ENCODE results near the gene ZNG1E. TPM values are rescaled to one million over a fixed set of nuclear protein-coding genes. Genes with fewer than 3 reads are reported as not detected.
"Not testable (repeated sequence)": the region's sequence is repeated elsewhere in the genome, so short reads cannot be mapped to it uniquely, and the experiment has no call there.

The ZNG1E gene
- 17.5 TPM for total RNA-seq
- long read RNA-seq, partial matches to known transcripts: 0 of 8 reads
- long read RNA-seq, other reads (novel, unspliced or antisense): 2 of 8 reads

DNA sequence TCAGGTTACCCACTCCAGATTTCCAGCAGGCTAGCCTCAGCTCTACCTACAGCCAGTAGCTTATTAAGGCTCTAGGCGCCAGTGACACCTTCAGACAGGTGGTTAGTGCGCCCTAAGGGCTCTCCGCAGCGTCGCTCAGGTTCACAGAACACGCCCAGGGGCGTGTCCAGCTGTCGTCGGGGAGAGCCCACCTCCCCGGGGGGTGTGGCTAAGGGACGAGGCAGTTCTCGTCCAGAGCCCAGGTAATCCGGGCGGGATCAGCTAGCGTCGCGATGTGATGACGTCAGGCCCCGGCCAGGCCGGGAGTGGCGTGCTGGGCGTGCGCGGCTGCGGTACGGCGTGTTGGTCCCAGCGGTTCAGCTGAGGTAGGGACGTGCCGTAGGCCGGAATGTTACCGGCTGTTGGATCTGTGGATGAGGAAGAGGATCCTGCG lies at the start of gene ZNG1E:
Gene ZNG1E, plus strand, starts transcription at position 340 of the 433 bp plus-strand sequence. Its CDS starts 49 bp downstream, at position 389.
- intact Hi-C loops (cut with DNase I): not testable (repeated sequence)

GRCh38 chr9:65673579-65673978 lies 2.1 kb upstream of the ZNG1E start:
- DNase-seq (ENCODE audit: missing footprints); intact Hi-C loops (cut with DNase I); ATAC-seq: not testable (repeated sequence)

More for the DNA sequence above, at the start of gene ZNG1E:
- peak; percentile 70 for DNase-seq (ENCODE audit: missing footprints)
- ATAC-seq: not testable (repeated sequence)

DNA sequence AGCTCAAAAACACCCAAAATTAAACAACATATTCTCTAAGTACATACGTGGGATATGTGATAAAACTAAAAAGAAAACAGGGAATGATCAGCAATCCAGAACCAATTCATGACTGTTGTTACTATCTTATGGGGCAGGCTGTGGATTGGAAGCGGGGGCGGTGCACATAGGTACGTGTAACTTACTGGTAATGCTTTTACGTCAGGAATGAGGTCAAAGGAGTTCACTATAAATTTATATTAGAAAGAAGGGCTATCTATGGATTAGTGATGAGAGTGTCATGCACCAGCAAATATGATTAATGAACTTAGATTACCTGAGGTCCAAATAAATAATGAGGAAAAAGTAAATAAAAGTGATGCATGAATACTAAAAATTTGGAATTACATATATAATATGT lies 710 bp upstream of the ZNG1E start:
- intact Hi-C loops (cut with DNase I); ATAC-seq; DNase-seq (ENCODE audit: missing footprints): not testable (repeated sequence)

DNA sequence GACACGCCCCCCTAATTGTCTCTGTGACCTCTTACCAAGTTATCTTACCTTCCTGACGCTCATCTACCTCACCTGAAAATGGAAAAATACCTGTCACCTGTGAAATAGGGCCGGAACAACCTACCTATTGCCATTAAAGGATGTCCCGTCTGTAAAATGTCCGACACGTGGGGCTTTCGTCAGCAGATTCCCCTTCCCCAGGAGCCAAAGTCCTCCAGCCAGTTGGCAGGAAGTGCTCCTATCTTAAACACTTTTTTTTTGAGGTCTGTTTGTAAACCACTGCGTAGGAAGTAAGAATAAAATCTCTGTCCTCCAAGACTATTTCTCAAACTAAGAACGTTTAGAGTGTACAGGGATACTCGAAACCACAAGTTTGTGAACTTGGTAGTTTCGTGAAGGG lies 661 bp downstream of the ZNG1E start:
- intact Hi-C loops (cut with DNase I); DNase-seq (ENCODE audit: missing footprints); ATAC-seq: not testable (repeated sequence)

DNA sequence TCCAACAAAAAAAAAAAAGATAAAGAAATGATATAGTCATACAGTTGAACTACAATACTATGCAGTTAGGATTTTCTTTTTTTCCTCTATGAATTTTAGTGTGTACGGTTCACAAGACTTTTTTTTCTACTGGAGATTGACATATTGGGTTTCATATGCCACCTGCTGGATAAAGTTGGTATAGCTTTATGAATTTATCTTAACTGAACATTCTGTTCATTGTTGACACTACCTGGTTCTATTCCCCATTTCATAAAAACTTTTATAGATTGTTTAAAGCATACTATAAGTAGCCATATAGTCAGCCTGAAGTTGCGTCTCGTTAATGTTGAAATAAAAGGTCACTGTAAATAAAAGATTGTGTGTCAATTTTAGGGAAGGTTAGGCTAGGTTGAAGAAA lies 2.8 kb downstream of the ZNG1E start:
- intact Hi-C loops (cut with DNase I); ATAC-seq; DNase-seq (ENCODE audit: missing footprints): not testable (repeated sequence)

GRCh38 chr9:65703550-65703949 lies 27.8 kb downstream of the ZNG1E start:
- DNase-seq (ENCODE audit: missing footprints); intact Hi-C loops (cut with DNase I); ATAC-seq: not testable (repeated sequence)

DNA sequence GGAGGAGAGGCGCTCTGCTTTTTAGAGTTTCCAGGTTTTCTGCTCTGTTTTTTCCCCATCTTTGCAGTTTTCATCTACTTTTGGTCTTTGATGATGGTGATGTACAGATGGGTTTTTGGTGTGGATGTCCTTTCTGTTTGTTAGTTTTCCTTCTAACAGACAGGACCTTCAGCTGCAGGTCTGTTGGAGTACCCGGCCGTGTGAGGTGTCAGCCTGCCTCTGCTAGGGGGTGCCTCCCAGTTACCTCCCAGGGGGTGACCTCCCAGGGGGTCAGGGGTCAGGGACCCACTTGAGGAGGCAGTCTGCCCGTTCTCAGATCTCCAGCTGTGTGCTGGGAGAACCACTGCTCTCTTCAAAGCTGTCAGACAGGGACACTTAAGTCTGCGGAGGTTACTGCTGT lies 38.7 kb downstream of the ZNG1E start:
- intact Hi-C loops (cut with DNase I); DNase-seq (ENCODE audit: missing footprints); ATAC-seq: not testable (repeated sequence)

DNA sequence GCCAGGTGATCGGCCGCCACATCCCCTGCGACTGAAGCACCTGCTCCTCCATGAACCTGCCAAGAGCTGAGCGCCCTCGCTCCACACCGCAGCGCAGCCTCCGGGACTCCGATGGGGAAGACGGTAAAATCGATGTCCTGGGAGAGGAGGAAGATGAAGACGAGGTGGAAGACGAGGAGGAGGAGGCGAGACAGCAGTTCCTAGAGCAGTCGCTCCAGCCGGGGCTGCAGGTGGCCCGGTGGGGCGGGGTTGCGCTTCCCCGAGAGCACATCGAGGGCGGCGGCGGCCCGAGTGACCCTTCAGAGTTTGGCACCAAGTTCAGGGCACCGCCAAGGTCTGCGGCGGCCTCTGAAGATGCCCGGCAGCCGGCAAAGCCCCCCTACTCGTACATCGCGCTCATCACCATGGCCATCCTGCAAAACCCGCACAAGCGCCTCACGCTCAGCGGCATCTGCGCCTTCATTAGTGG lies 61.4 kb downstream of the ZNG1E start, which contains the start of gene FOXD4L4:
Gene FOXD4L4, plus strand, starts transcription at position 51 of the 469 bp plus-strand sequence. Its CDS starts 0 bp downstream, at position 51.
- intact Hi-C loops (cut with DNase I); ATAC-seq: not testable (repeated sequence)
- peak; percentile 51 for DNase-seq (ENCODE audit: missing footprints)

- DNase-seq (ENCODE audit: missing footprints); intact Hi-C loops (cut with DNase I); ATAC-seq: not testable (repeated sequence)
Measured at GRCh38 chr9:65738133-65738532, 62.4 kb downstream of the ZNG1E start.

Other genes with a start within 250 kb of the ZNG1E start
- not detected for gene FOXD4L4, start 61.2 kb downstream of the ZNG1E start, total RNA-seq

Measured in Right ventricle myocardium inferior (tissue), 1 donor.